ENCODE results near the gene RUFY1. TPM values are rescaled to one million over a fixed set of nuclear protein-coding genes. Genes with fewer than 3 reads are reported as not detected.

The RUFY1 gene, protein sequence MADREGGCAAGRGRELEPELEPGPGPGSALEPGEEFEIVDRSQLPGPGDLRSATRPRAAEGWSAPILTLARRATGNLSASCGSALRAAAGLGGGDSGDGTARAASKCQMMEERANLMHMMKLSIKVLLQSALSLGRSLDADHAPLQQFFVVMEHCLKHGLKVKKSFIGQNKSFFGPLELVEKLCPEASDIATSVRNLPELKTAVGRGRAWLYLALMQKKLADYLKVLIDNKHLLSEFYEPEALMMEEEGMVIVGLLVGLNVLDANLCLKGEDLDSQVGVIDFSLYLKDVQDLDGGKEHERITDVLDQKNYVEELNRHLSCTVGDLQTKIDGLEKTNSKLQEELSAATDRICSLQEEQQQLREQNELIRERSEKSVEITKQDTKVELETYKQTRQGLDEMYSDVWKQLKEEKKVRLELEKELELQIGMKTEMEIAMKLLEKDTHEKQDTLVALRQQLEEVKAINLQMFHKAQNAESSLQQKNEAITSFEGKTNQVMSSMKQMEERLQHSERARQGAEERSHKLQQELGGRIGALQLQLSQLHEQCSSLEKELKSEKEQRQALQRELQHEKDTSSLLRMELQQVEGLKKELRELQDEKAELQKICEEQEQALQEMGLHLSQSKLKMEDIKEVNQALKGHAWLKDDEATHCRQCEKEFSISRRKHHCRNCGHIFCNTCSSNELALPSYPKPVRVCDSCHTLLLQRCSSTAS
- 24.8 to 29.0 TPM (median 28.0 TPM) in 5 replicates for total RNA-seq (2022; extraction: Qiagen RNA extraction; ENCODE audit: low read depth)

DNA sequence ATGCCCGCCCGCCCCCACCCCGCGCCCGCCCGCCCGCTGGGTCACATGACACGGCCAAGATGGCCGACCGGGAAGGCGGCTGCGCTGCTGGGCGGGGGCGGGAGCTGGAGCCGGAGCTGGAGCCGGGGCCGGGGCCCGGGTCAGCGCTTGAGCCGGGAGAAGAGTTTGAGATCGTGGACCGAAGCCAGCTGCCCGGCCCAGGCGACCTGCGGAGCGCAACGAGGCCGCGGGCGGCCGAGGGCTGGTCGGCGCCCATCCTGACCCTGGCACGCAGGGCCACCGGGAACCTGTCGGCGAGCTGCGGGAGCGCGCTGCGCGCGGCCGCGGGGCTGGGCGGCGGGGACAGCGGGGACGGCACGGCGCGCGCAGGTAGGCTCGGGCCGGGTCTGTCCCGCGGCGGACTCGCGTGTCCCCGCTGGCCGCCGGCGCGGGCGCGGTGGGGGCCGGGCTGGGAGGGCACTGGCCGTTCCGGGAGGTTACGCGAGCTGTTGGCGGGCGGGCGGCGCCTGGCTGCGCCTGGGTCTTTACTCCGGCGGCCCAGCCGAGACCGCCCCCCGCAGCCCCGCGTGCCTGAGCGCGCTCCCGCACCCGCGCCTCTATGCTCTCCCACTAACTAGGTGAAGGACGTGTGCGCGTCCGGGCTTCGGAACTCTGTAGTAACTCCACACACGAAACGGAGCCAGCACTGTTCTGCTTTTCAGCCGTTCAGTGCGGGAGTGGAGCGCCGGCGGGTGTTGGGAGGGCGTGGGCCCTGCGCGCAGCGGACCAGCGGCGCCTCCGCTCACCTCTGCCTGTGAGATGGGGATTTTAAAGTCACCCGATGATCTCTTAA lies at the start of gene RUFY1:
Gene RUFY1 (plus strand): TSS at position 44 of the 832 bp plus-strand sequence. CDS start 16 bp downstream, at position 60.

DNA sequence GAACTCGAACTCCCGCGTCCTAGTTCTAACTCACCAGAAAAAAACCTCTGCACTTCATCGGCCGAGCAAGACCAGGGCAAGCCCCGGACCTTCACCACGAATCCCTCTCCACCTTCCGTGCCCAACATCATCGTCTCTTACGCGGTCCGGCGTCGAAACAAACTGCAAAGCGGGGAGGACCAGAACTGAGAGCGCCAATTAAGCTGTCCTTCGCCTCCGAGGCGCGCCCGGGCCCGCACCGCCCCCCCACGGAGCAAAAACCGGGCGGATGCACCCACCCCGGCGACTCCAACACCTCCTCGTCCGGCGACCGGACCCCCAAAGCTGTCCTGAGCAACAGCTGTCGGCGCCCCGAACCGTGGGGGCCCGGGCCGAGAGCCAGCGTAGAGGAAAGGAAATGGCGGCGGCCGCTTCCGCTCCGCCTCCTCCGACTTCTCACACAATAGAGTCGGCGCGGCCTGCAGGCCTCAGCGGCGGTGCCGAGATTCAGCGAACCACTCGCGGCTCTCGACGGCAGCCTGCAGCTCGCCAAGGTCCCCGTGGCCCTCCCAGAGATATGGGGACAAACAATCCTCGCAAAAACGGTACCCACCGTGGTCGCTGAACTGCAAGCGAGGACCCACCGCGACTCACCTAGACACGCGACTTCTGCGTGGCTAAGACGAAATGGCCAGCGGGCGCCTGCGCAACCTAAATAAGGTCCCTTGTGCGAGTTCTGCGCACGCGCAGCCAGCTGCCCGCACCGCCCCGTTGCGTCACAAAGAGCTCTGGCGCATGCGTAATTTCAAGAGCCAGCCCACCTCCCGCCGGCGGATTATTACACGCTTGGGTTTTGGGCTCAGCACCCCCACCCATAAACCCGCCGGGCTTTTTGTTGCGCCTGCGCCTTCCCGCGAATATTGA lies 72.9 kb downstream of the RUFY1 start, which contains the start of gene HNRNPH1:
Gene HNRNPH1 (minus strand): TSS at position 669 of the 903 bp plus-strand sequence. CDS start 538 bp downstream, at position 131.

Other genes starting within 250 kb of the RUFY1 start
- 0.05 to 0.16 TPM (median 0.12 TPM) in 4 of 5 replicates, not detected in the other for gene ADAMTS2, start 205.1 kb upstream of the RUFY1 start, total RNA-seq (2022; extraction: Qiagen RNA extraction; ENCODE audit: low read depth)
- 453 to 606 TPM (median 478 TPM) in 5 replicates for gene HNRNPH1, start 73.1 kb downstream of the RUFY1 start, total RNA-seq (2022; extraction: Qiagen RNA extraction; ENCODE audit: low read depth)
- not detected in 5 replicates for gene CBY3, start 130.5 kb downstream of the RUFY1 start, total RNA-seq (2022; extraction: Qiagen RNA extraction; ENCODE audit: low read depth)
- gene CANX, start 148.4 kb downstream of the RUFY1 start, total RNA-seq (2022; extraction: Qiagen RNA extraction; ENCODE audit: low read depth) = 323 to 373 TPM (median 352 TPM) in 5 replicates
- gene MAML1, start 182.3 kb downstream of the RUFY1 start, total RNA-seq (2022; extraction: Qiagen RNA extraction; ENCODE audit: low read depth) = 15.6 to 20.4 TPM (median 18.1 TPM) in 5 replicates
- 0.32 to 0.72 TPM (median 0.35 TPM) in 3 of 5 replicates, not detected in the others for gene LTC4S, start 243.4 kb downstream of the RUFY1 start, total RNA-seq (2022; extraction: Qiagen RNA extraction; ENCODE audit: low read depth)

Measured in A549 treated with GW870086 at 1 μM for 4 hours (cell line).